ENCODE results near the gene CHRM4. TPM values are rescaled to one million over a fixed set of nuclear protein-coding genes. Genes with fewer than 3 reads are reported as not detected.
A peak's percentile ranks its signal among the peaks of the same experiment; 100 is the strongest.

CHRM4 gene
- total RNA-seq, 1 donor: not detected

DNA sequence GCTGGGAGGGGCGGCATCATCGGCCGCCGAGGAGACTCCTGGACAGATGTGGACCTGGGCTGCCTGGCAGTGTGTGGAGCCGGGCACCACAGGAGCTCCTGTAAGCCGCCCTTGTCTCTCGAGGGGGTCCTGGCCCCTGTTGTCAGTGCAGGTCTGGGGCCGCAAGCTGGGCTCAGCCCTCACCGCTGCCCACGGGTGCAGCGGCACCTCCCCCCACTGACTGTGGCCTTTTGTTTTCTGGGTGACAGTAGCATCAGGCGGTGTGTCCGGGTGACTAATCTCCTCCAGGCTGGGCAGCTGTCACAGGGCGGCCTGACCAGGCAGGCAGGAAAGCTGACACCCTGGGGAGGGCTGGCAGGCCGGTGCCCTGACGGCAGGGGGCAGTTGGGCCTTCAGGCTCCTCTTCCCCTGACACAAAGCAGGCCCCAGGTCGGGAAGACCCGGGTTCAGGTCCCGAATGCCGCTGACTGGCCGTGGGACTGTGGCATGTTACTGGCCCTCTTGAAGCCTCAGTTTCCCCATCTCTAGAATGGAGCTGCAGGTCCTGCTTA, 28.0 kb downstream of the CHRM4 start:
- no peak for DNase-seq (ENCODE audit: low read depth)
- H3K4me3 ChIP-seq (ENCODE audit: low read depth, low read length): no peak overlapping the region
- TF ChIP-seq CTCF (IDR thresholded peaks at IDR 0.05; ENCODE audit: insufficient read depth, low read length): no peak

DNA sequence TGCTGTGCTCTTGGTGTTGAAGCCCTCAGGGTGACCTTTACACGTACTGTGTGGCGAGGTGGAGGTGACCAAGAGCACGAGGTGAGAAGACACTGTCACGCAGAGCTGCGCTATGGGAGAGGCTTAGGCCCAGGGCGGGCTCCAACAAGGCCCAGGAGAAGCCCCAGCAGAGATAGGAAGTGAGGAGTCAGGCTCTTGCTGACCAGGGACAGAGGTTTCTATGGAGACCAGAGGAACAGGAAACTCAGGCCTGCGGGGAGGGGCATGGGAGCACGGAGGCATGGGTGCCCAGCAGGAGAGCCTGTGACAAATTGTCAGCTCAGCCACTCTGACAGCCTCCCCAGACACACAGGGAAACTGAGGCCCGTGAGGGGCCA, 28.6 kb downstream of the CHRM4 start:
- no peak for TF ChIP-seq CTCF (IDR thresholded peaks at IDR 0.05; ENCODE audit: insufficient read depth, low read length)
- DNase-seq (ENCODE audit: low read depth): peak; percentile 18
- no peak overlapping the region for H3K4me3 ChIP-seq (ENCODE audit: low read depth, low read length)

DNA sequence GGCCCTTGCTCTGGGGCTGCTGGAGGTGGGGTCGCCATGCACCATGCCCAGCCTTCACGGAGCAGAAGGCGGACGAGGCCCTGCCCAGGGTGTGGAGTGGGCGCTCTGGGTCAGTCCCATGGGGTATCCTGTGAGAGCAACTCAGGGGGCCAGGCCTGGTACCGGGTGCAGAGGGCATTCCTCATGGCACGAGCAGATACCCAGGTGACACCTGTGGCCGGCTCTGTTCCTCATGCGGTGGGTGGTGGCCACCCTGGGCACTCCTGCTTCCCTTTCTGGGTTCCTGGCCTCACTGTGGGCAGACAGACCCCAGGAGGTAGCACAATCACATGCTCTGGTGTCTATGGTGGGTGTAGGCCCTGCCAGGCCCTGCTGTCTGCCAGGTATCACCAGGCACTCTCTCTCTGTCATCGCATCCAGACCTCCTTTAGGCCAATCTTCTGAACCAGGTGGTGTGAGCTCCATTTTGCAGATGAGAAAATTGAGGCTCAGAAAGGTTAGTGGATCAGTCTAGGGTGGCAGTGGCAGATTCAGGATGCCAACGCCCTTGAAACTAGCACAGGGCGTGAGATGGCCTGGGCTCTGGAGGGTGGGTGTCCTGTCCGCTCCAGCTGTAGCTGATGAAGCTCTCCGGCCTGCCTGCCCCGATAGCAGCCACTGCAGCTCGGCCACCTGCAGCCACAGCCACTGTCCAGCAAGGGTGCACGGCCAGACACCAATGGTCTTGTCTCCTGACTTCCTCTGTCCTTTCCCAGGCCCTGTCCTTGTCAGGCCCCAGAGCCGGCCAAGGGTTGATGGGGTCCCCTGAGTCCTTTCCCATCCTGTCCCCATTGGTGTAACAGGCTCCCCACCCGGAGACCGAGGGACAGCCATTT, 29.2 kb downstream of the CHRM4 start:
- TF ChIP-seq CTCF (IDR thresholded peaks at IDR 0.05; ENCODE audit: insufficient read depth, low read length): no peak
- no peak overlapping the region for H3K4me3 ChIP-seq (ENCODE audit: low read depth, low read length)
- no peak for DNase-seq (ENCODE audit: low read depth)

GRCh38 chr11:46361283-46362155, 30.1 kb downstream of the CHRM4 start:
- no peak for TF ChIP-seq CTCF (IDR thresholded peaks at IDR 0.05; ENCODE audit: insufficient read depth, low read length)

DNA sequence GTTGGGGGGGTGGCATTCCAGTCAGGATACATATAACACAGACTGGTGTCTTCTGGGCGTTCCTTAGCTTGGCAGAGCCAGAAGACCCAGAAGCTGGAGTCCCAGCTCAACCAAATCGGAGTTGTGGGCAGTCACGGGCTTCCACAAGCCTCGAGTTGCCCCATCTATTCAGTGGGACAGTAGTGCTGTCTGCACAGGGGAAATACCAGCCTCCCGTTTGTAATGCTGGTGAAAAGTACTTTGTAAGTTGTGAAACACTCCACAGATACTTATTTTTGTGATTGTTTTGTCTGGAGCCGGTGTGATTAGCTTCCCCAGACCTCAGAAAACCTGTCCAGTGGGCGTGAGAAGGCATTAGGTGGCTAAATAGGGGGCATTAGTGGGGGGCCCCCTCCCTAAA, 30.7 kb downstream of the CHRM4 start:
- no peak for DNase-seq (ENCODE audit: low read depth)
- TF ChIP-seq CTCF (IDR thresholded peaks at IDR 0.05; ENCODE audit: insufficient read depth, low read length): no peak
- no peak overlapping the region for H3K4me3 ChIP-seq (ENCODE audit: low read depth, low read length)

More at GRCh38 chr11:46361283-46362155, 30.1 kb downstream of the CHRM4 start:
- peak; percentile 21 for DNase-seq (ENCODE audit: low read depth)
- H3K4me3 ChIP-seq (ENCODE audit: low read depth, low read length): no peak overlapping the region

GRCh38 chr11:46359953-46360352, 31.6 kb downstream of the CHRM4 start:
- DNase-seq (ENCODE audit: low read depth): no peak
- no peak overlapping the region for H3K4me3 ChIP-seq (ENCODE audit: low read depth, low read length)
- no peak for TF ChIP-seq CTCF (IDR thresholded peaks at IDR 0.05; ENCODE audit: insufficient read depth, low read length)

All from fibroblast of the aortic adventitia (primary cell).